ENCODE measurements around the gene CD59. TPM values are rescaled to one million over a fixed set of nuclear protein-coding genes. Genes with fewer than 3 reads are reported as not detected.

The CD59 gene
- total RNA-seq, 1 experiment from 2014 or later = 204 TPM

- Histone ChIP-seq H3K9me3 (ENCODE audit: low read depth, low read length, poor library complexity, severe bottlenecking) (no peaks in the 10 kb centered on the region), H3K36me3 (ENCODE audit: insufficient read depth, low read length, poor library complexity, severe bottlenecking) (peaks cover 23% of the 10 kb centered on the region), H3K27ac (ENCODE audit: low read depth, low read length, poor library complexity, severe bottlenecking) (no peak overlapping the region), H3K4me1 (ENCODE audit: insufficient read depth, low read length, poor library complexity, severe bottlenecking) (peaks cover 9% of the 10 kb centered on the region), H3K27me3 (replicated peaks; ENCODE audit: insufficient read depth, low read depth, low read length, poor library complexity) (no peaks in the 10 kb centered on the region), H3K4me3 (ENCODE audit: low read depth, low read length, poor library complexity, severe bottlenecking) (no peak overlapping the region)
- intact Hi-C loops (cut with micrococcal nuclease; ENCODE audit: unreplicated experiment) = no loop called here
- TF ChIP-seq EZH2 (IDR thresholded peaks at IDR 0.05; ENCODE audit: borderline replicate concordance, low read depth, low read length, poor library complexity, severe bottlenecking) (no peak), CTCF (conservative IDR thresholded peaks at IDR 0.05; ENCODE audit: low read depth, low read length) (no peak)
- POLR2A ChIA-PET (ENCODE audit: low non-redundant PET) = no interaction called here
- CTCF ChIA-PET = interaction anchor here (4.7 kb wide), 1 partner anchor 29 kb away, joined by 32 read pairs; no protein-coding TSS in a partner anchor
- no TSS peak for BruUV-seq (replicated peaks)
- no peak for DNase-seq (ENCODE audit: low spot score)
Measured at GRCh38 chr11:33713856-33714398, 22.3 kb downstream of the CD59 start.

GRCh38 chr11:33713151-33713855 lies 22.9 kb downstream of the CD59 start:
- no peak for TF ChIP-seq EZH2 (IDR thresholded peaks at IDR 0.05; ENCODE audit: borderline replicate concordance, low read depth, low read length, poor library complexity, severe bottlenecking)
- TF ChIP-seq CTCF (conservative IDR thresholded peaks at IDR 0.05; ENCODE audit: low read depth, low read length) = no peak
- peaks cover 27% of the 10 kb centered on the region for H3K36me3 ChIP-seq (ENCODE audit: insufficient read depth, low read length, poor library complexity, severe bottlenecking)
- no peaks in the 10 kb centered on the region for H3K27me3 ChIP-seq (replicated peaks; ENCODE audit: insufficient read depth, low read depth, low read length, poor library complexity)
- no TSS peak for BruUV-seq (replicated peaks)
- no peak overlapping the region for H3K4me3 ChIP-seq (ENCODE audit: low read depth, low read length, poor library complexity, severe bottlenecking)
- CTCF ChIA-PET = interaction anchor here (4.7 kb wide), 1 partner anchor 29 kb away, joined by 32 read pairs; no protein-coding TSS in a partner anchor
- H3K4me1 ChIP-seq (ENCODE audit: insufficient read depth, low read length, poor library complexity, severe bottlenecking) = peaks cover 9% of the 10 kb centered on the region
- POLR2A ChIA-PET (ENCODE audit: low non-redundant PET) = no interaction called here
- H3K27ac ChIP-seq (ENCODE audit: low read depth, low read length, poor library complexity, severe bottlenecking) = no peak overlapping the region
- no peak for DNase-seq (ENCODE audit: low spot score)
- no peaks in the 10 kb centered on the region for H3K9me3 ChIP-seq (ENCODE audit: low read depth, low read length, poor library complexity, severe bottlenecking)
- intact Hi-C loops (cut with micrococcal nuclease; ENCODE audit: unreplicated experiment) = no loop called here

GRCh38 chr11:33712436-33712835 lies 23.8 kb downstream of the CD59 start:
- POLR2A ChIA-PET (ENCODE audit: low non-redundant PET) = no interaction called here

More at GRCh38 chr11:33712436-33712835, 23.8 kb downstream of the CD59 start:
- CTCF ChIA-PET = no interaction called here
- TF ChIP-seq CTCF (conservative IDR thresholded peaks at IDR 0.05; ENCODE audit: low read depth, low read length) (no peak), EZH2 (IDR thresholded peaks at IDR 0.05; ENCODE audit: borderline replicate concordance, low read depth, low read length, poor library complexity, severe bottlenecking) (no peak)
- DNase-seq (ENCODE audit: low spot score) = no peak
- H3K27ac ChIP-seq (ENCODE audit: low read depth, low read length, poor library complexity, severe bottlenecking) = no peak overlapping the region
- H3K4me3 ChIP-seq (ENCODE audit: low read depth, low read length, poor library complexity, severe bottlenecking) = no peak overlapping the region
- H3K4me1 ChIP-seq (ENCODE audit: insufficient read depth, low read length, poor library complexity, severe bottlenecking) = peaks cover 9% of the 10 kb centered on the region
- intact Hi-C loops (cut with micrococcal nuclease; ENCODE audit: unreplicated experiment) = no loop called here
- no peaks in the 10 kb centered on the region for H3K27me3 ChIP-seq (replicated peaks; ENCODE audit: insufficient read depth, low read depth, low read length, poor library complexity)
- H3K36me3 ChIP-seq (ENCODE audit: insufficient read depth, low read length, poor library complexity, severe bottlenecking) = peaks cover 27% of the 10 kb centered on the region
- H3K9me3 ChIP-seq (ENCODE audit: low read depth, low read length, poor library complexity, severe bottlenecking) = no peaks in the 10 kb centered on the region
- no TSS peak for BruUV-seq (replicated peaks)
